GM12878 (cell line): Measurements from ENCODE around the gene KCNH6. TPM values are rescaled to one million over a fixed set of nuclear protein-coding genes. Genes with fewer than 3 reads are reported as not detected.
A peak's percentile ranks its signal among the peaks of the same experiment; 100 is the strongest.

Experiments used
- ATF7 ChIP-seq: fragments of 450-650 bp; IDR thresholded peaks from 2 replicates; pipeline ENCODE4 v1.6.1; 2016; ENCODE audit warnings: low read depth, mild to moderate bottlenecking
- BRCA1 ChIP-seq: IDR thresholded peaks from 2 replicates; pipeline ENCODE4 v1.6.1; 2011; ENCODE audit warnings: low read depth, low read length, improper control_type of control experiment
- FOS ChIP-seq: IDR thresholded peaks from 3 replicates; pipeline ENCODE4 v1.6.1; 2011; ENCODE audit warnings: borderline replicate concordance; ENCODE audit not compliant: insufficient read length; ENCODE audit errors: extremely low read depth
- FOXM1 ChIP-seq: IDR thresholded peaks from 2 replicates; pipeline ENCODE4 v1.6.1; 2012; ENCODE audit warnings: low read depth, mild to moderate bottlenecking, inconsistent platforms, low read length, moderate library complexity
- HDAC2 ChIP-seq: fragments of 200-600 bp; sonication (generic); IDR thresholded peaks from 2 replicates; pipeline ENCODE4 v1.6.1; 2017
- HDAC6 ChIP-seq: fragments of 200-600 bp; sonication (generic); IDR thresholded peaks from one replicate; pipeline ENCODE4 v1.8.0; 2017; ENCODE audit warnings: antibody characterized with exemption; ENCODE audit not compliant: unreplicated experiment
- IKZF1 ChIP-seq: fragments of 450-650 bp; conservative IDR thresholded peaks from 2 replicates; pipeline ENCODE4 v1.6.1; 2017; ENCODE audit warnings: antibody characterized with exemption, mild to moderate bottlenecking
- MEF2A ChIP-seq: IDR thresholded peaks from 2 replicates; pipeline ENCODE4 v1.6.1; 2011; ENCODE audit warnings: low read depth, mild to moderate bottlenecking, low read length, moderate library complexity; ENCODE audit not compliant: insufficient read depth
- NR2C2 ChIP-seq: IDR thresholded peaks from 2 replicates; pipeline ENCODE4 v1.6.1; 2011; ENCODE audit warnings: borderline replicate concordance, low read depth; ENCODE audit not compliant: control insufficient read depth, insufficient read length
- RCOR1 ChIP-seq: conservative IDR thresholded peaks from 2 replicates; pipeline ENCODE4 v1.6.1; 2012; ENCODE audit warnings: low read depth, low read length, improper control_type of control experiment
- SMAD5 ChIP-seq: IDR thresholded peaks from 2 replicates; pipeline ENCODE4 v1.6.1; 2016; ENCODE audit warnings: antibody characterized with exemption, low read depth
- SREBF2 ChIP-seq: IDR thresholded peaks from 2 replicates; pipeline ENCODE4 v1.6.1; 2012; ENCODE audit warnings: mild to moderate bottlenecking, low read length
- STAT3 ChIP-seq: IDR thresholded peaks from 2 replicates; pipeline ENCODE4 v1.6.1; 2011; ENCODE audit warnings: low read depth, low read length, improper control_type of control experiment
- ZNF207 ChIP-seq: fragments of 450-650 bp; IDR thresholded peaks from 2 replicates; pipeline ENCODE4 v1.6.1; 2014; ENCODE audit warnings: antibody characterized with exemption, mild to moderate bottlenecking, borderline replicate concordance
- polyA plus RNA-seq, 11 experiments: library from polyadenylated mRNA; depleted of rRNA in 4 of 11; unstranded in 6 of 11; stranded (reverse) in 5 of 11; fragments of >200 nt; fragmentation: Nextera tagmentation in 4 of 11; fragmentation: Illumina TruSeq in 1 of 11; extraction: Ambion mirVana in 4 of 11; extraction: Trizol in 1 of 11; gene quantifications; 1 replicate in 1 of 11; 2 replicates in 10 of 11; pipeline versions ENCODE4 v1.2.1 to v1.2.3, GENCODE V29; 2011 to 2016; ENCODE audit warnings: inconsistent platforms in 2 of 11, missing spikeins in 2 of 11, low read depth in 1 of 11
- total RNA-seq, 4 experiments: library from RNA; depleted of rRNA in 3 of 4; stranded (reverse); fragments of >200 nt in 3 of 4; fragmentation: Illumina TruSeq in 1 of 4; extraction: Trizol in 1 of 4; gene quantifications; 2 replicates each; pipeline versions ENCODE4 v1.2.1 to v1.2.3, GENCODE V29; 2013 to 2021
- TF ChIP-seq, protein P1 (sequence below): fragments of 450-650 bp; IDR thresholded peaks from 2 replicates; pipeline ENCODE4 v1.6.1; 2014; ENCODE audit warnings: mild to moderate bottlenecking
- TF ChIP-seq, protein P2 (sequence below): fragments of 450-650 bp; IDR thresholded peaks from 2 replicates; pipeline ENCODE4 v1.6.1; 2018; ENCODE audit warnings: mild to moderate bottlenecking, low read depth, moderate library complexity; ENCODE audit not compliant: partially characterized antibody
- TF ChIP-seq, protein P3 (sequence below): IDR thresholded peaks from 2 replicates; pipeline ENCODE4 v1.6.1; 2011; ENCODE audit warnings: mild to moderate bottlenecking, low read depth, low read length, moderate library complexity; ENCODE audit not compliant: insufficient replicate concordance
- TF ChIP-seq, protein P4 (sequence below): IDR thresholded peaks from 2 replicates; pipeline ENCODE4 v1.6.1; 2012; ENCODE audit warnings: low read length, inconsistent platforms
- TF ChIP-seq, protein P5 (sequence below): fragments of 150-350 bp; IDR thresholded peaks from 2 replicates; pipeline ENCODE4 v1.6.1; 2016; ENCODE audit warnings: low read depth, low read length

The KCNH6 gene
- total and polyA plus RNA-seq, 10 of the 15 experiments (the other 5 are each of a cell fraction or from before 2014, with no cell fraction given): not detected

DNA sequence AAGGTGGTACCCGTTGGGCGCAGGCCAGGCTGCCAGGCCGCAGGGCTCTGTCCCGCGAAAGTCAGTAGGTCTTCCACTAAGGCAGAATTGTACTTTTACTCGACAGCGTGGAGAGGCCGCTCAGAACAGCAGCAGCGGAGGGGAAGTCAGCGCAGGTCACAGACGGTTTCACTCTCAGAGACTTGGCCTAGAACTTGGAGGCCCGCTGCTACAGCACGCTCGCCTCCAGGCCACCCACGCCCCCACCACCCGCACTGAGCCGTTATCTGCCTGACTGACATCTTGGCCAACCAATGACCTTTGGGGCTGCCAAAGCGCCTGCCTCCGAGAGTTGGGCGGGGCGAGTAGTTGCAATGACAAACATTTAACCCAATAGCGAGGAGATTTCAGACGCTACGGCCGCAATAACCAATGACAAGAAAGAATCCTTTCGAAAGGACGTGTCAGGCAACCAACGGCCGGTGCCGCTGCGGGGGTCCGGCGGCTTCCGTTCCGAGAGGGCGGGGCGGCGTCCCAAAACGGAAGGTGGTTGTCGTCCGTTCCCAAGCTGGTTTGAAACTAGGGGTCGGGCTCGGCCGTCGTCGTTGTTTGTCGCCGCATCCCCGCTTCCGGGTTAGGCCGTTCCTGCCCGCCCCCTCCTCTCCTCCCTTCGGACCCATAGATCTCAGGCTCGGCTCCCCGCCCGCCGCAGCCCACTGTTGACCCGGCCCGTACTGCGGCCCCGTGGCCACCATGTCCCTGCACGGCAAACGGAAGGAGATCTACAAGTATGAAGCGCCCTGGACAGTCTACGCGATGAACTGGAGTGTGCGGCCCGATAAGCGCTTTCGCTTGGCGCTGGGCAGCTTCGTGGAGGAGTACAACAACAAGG, 27.0 kb downstream of the KCNH6 start, which contains the start of gene DCAF7 (continued):
- TF ChIP-seq IKZF1 (peak; percentile 20; the same call in 1 of the 2 replicates), HDAC6 (peak; percentile 35), BRCA1 (no peak), HDAC2 (no peak), FOXM1 (no peak), FOS (peak; percentile 88), STAT3 (no peak), ATF7 (peak; percentile 85), SREBF2 (no peak), MEF2A (no peak), NR2C2 (no peak), ZNF207 (peak; percentile 41; the same call in 1 of the 2 replicates), SMAD5 (peak; percentile 57; the same call in 1 of the 2 replicates), RCOR1 (no peak)
- TF ChIP-seq, protein P1, sequence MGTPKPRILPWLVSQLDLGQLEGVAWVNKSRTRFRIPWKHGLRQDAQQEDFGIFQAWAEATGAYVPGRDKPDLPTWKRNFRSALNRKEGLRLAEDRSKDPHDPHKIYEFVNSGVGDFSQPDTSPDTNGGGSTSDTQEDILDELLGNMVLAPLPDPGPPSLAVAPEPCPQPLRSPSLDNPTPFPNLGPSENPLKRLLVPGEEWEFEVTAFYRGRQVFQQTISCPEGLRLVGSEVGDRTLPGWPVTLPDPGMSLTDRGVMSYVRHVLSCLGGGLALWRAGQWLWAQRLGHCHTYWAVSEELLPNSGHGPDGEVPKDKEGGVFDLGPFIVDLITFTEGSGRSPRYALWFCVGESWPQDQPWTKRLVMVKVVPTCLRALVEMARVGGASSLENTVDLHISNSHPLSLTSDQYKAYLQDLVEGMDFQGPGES: peak; percentile 98
- TF ChIP-seq, protein P2, sequence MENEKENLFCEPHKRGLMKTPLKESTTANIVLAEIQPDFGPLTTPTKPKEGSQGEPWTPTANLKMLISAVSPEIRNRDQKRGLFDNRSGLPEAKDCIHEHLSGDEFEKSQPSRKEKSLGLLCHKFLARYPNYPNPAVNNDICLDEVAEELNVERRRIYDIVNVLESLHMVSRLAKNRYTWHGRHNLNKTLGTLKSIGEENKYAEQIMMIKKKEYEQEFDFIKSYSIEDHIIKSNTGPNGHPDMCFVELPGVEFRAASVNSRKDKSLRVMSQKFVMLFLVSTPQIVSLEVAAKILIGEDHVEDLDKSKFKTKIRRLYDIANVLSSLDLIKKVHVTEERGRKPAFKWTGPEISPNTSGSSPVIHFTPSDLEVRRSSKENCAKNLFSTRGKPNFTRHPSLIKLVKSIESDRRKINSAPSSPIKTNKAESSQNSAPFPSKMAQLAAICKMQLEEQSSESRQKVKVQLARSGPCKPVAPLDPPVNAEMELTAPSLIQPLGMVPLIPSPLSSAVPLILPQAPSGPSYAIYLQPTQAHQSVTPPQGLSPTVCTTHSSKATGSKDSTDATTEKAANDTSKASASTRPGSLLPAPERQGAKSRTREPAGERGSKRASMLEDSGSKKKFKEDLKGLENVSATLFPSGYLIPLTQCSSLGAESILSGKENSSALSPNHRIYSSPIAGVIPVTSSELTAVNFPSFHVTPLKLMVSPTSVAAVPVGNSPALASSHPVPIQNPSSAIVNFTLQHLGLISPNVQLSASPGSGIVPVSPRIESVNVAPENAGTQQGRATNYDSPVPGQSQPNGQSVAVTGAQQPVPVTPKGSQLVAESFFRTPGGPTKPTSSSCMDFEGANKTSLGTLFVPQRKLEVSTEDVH: no peak
- TF ChIP-seq, protein P3, sequence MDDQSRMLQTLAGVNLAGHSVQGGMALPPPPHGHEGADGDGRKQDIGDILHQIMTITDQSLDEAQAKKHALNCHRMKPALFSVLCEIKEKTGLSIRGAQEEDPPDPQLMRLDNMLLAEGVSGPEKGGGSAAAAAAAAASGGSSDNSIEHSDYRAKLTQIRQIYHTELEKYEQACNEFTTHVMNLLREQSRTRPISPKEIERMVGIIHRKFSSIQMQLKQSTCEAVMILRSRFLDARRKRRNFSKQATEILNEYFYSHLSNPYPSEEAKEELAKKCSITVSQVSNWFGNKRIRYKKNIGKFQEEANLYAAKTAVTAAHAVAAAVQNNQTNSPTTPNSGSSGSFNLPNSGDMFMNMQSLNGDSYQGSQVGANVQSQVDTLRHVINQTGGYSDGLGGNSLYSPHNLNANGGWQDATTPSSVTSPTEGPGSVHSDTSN: peak; percentile 97
- TF ChIP-seq, protein P4, sequence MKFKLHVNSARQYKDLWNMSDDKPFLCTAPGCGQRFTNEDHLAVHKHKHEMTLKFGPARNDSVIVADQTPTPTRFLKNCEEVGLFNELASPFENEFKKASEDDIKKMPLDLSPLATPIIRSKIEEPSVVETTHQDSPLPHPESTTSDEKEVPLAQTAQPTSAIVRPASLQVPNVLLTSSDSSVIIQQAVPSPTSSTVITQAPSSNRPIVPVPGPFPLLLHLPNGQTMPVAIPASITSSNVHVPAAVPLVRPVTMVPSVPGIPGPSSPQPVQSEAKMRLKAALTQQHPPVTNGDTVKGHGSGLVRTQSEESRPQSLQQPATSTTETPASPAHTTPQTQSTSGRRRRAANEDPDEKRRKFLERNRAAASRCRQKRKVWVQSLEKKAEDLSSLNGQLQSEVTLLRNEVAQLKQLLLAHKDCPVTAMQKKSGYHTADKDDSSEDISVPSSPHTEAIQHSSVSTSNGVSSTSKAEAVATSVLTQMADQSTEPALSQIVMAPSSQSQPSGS: no peak
- TF ChIP-seq, protein P5, sequence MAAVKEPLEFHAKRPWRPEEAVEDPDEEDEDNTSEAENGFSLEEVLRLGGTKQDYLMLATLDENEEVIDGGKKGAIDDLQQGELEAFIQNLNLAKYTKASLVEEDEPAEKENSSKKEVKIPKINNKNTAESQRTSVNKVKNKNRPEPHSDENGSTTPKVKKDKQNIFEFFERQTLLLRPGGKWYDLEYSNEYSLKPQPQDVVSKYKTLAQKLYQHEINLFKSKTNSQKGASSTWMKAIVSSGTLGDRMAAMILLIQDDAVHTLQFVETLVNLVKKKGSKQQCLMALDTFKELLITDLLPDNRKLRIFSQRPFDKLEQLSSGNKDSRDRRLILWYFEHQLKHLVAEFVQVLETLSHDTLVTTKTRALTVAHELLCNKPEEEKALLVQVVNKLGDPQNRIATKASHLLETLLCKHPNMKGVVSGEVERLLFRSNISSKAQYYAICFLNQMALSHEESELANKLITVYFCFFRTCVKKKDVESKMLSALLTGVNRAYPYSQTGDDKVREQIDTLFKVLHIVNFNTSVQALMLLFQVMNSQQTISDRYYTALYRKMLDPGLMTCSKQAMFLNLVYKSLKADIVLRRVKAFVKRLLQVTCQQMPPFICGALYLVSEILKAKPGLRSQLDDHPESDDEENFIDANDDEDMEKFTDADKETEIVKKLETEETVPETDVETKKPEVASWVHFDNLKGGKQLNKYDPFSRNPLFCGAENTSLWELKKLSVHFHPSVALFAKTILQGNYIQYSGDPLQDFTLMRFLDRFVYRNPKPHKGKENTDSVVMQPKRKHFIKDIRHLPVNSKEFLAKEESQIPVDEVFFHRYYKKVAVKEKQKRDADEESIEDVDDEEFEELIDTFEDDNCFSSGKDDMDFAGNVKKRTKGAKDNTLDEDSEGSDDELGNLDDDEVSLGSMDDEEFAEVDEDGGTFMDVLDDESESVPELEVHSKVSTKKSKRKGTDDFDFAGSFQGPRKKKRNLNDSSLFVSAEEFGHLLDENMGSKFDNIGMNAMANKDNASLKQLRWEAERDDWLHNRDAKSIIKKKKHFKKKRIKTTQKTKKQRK: peak; percentile 99
